ENCODE data around the gene PCGF3.
"Not testable (repeated sequence)": the region's sequence is repeated elsewhere in the genome, so short reads cannot be mapped to it uniquely, and the experiment has no call there.

Gene PCGF3

DNA sequence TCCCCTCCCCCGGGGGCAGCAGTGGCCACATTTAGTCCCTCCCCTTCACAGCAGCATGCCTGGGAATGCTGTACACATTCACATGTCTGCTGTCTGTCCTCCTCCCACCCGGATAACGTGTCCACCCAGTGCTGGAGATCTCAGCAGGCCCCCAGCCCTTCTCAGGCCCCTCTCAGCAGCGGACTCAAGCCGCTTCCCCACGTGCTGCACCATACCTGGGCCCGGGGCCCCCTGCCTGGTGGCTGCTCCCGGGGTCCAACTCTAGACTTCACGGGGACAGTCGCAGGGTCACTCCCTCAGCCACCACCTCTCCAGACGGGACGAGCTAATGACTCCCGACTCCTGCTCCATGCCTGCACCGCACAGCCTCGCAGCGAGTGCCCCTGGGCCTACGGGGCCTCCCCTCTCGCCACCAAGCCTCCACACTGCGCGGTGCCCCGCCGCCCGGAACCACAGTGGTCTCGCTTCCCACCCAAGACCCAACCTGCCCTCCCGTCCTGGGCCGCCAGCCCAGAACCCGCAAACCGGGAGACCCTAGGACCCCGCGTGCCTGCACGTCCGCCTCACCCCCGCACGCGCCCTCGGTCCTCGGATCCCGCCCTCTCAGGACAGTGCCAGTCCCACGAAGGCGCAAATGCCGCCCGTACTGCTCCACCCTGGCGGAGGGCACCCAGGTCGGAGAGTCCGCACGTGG is 1.3 kb upstream of the PCGF3 start:
- no peak for DNase-seq (ENCODE audit: low read depth in 2 of 2)

DNA sequence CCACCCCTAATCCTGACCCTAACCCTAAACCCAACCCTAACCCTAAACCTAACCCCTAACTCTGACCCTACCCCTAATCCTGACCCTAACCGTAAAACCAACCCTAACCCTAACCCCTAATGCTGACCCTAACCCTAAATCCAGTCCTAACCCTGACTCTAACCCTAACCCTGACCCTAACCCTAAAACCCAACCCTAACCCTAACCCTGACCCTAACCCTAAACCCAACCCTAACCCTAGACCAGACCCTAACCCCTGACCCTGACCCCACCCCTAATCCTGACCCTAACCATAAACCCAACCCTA is 708 bp upstream of the PCGF3 start:
- no peak for DNase-seq (ENCODE audit: low read depth in 2 of 2)

DNA sequence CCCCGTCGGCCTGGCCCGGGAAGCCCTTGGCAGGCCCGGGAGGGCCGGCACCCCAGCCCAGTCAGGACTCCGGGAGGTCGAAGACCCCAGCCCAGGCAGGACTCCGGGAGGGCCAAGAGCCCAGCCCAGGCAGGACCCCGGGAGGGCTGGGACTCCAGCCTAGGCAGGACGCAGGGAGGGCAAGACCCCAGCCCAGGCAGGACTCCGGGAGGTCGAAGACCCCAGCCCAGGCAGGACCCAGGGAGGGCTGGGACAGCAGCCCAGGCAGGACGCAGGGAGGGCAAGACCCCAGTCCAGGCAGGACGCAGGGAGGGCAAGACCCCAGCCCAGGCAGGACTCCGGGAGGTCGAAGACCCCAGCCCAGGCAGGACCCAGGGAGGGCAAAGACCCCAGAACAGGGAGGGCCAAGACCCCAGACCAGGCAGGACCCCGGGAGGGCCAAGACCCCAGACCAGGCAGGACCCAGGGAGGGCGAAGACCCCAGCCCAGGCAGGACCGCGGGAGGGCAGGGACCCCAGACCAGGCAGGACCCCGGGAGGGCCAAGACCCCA is 526 bp downstream of the PCGF3 start:
- not testable (repeated sequence) for DNase-seq (ENCODE audit: low read depth in 2 of 2)

DNA sequence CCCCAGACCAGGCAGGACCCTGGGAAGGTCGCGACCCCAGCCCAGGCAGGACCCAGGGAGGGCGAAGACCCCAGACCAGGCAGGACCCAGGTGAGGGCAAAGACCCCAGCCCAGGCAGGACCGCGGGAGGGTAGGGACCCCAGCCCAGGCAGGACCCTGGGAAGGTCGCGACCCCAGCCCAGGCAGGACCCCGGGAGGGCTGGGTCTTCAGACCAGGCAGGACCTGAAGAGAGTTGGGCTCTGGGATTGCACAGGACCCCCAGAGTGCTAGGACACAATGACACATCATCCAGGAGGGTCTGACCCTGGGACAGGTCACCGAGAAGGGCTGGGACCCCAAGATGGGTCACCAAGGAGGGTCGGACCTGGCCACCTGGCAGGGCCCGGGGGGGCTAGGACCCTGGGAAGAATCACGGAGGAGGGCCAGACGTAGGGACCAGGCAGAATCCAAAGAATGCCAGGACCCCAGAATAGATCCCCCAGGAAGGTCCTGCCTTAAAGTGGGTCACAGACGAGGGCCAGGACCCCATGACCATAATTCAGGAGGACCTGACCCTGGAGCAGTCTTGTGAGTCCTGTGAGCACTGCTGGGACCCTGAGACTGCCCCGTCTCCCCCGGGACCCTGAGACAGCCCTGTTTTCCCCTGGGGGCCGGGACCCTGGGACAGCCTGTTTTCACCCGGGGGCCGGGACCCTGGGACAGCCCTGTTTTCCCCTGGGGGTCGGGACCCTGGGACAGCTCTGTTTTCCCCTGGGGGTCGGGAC is 1.4 kb downstream of the PCGF3 start:
- no peak for DNase-seq (ENCODE audit: low read depth in 2 of 2)

DNA sequence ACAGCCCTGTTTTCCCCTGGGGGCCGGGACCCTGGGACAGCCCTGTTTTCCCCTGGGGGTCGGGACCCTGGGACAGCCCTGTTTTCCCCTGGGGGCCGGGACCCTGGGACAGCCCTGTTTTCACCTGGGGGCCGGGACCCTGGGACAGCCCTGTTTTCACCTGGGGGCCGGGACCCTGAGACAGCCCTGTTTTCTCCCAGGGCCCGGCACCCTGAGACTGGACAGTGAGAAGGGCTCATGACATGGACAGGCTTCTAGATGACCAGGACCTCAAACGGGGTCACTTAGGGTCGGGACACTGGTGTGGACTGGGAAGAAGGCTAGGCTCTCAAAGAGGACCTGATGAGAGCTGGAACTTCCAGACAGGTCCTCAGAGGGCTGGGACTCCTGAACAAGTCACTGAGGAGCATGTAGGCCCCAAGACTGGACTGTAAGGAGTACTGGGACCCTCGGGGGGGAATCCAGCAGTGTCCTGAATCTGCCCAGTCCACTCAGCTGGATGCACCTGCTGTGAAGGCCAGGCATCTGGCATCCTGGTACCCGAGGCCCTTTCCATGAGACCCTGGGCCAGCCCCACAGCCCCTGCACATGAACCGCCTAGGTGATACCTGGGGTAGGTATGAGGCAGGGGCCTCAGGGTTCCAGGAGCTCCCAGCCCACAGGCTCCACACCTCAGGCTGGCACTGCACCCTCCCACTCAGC is 2.4 kb downstream of the PCGF3 start:
- DNase-seq (ENCODE audit: low read depth in 2 of 2): no peak

DNA sequence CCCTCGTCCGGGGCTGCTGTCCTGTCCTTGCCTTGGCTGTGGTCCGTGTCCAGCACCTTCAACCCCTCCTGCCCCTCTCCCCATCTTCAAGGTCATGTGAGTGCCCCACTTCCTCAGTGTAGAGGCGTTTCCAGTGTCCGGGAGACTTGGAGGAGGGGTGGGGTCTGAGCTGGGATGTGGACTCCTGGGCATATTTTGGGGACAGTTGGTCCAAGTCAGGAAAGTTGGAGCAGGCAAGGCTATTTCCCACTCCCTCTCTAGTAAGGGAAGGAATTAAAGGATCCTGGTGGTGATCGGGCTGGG is 3.0 kb downstream of the PCGF3 start:
- DNase-seq (ENCODE audit: low read depth in 2 of 2): no peak

DNA sequence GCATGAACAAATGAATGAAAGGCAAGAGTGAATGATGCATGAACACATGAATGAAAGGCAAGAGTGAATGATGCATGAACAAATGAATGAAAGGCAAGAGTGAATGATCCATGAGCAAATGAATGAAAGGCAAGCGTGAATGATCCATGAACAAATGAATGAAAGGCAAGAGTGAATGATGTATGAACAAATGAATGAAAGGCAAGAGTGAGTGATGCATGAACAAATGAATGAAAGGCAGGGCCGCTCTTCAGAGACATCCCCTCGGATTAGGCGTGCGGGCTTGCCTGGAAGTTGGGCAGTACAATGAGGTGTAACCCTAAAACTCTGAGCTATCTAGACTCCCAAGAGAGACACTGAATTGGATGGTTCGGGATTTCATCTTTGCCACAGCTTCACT is 3.7 kb downstream of the PCGF3 start:
- DNase-seq (ENCODE audit: low read depth in 2 of 2): no peak

DNA sequence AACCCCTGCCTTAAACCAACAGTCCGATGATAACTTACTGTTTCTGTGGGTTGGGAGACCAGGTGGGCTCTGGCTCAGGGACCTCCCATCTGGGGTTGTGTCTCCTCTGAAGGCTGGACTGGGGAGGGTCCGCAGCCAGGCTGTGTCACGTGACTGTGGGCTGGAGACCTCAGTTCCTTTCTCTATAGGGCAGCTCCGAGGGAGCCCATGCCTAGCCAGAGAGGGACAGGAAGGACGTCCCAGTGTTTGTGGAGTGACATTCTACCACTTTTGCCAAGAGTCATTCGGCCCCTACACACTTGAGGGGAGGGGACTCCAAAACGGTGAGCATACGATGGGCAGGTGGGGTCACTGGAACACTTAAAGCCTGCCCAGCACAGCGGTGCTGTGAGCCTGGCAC is 4.5 kb downstream of the PCGF3 start:
- DNase-seq (ENCODE audit: low read depth in 2 of 2): no peak

DNA sequence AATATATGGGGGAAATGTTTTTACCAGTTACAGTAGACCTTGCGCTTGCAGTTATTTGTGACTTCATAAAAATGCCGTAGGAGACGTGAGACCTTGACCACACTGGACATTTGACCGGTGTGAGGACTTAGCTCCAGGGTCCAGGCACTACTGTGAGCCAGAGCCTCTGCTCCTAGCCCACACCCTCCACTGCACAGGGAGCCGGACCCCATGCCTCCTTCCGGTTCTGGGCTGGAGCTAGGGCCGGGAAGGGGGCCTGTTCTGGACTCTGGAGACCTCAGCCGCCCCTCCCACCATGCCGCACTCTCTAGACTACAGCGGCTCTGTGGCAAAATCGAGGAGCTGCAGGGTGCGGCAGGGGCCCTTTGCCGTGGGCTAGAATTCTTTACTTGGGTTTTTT is 5.3 kb downstream of the PCGF3 start:
- DNase-seq (ENCODE audit: low read depth in 2 of 2): no peak

DNA sequence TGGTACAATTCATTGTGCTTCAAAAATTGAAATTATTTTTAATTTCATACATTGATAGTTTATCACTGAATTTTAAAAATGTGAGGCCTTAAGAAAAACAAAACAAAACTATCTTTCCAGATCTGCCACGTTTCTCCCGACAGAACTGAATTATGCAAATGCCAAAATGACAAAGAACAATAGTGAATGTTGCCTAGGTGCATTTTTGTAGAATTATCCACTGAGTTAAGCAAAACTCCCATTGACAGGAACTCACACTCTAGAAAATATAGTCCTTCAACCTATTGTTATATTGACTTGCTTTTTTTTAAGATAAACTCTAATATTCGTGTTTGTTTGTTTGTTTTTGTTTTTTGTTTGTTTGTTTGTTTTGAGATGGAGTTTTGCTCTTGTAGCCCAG is 6.5 kb downstream of the PCGF3 start:
- no peak for DNase-seq (ENCODE audit: low read depth in 2 of 2)

DNA sequence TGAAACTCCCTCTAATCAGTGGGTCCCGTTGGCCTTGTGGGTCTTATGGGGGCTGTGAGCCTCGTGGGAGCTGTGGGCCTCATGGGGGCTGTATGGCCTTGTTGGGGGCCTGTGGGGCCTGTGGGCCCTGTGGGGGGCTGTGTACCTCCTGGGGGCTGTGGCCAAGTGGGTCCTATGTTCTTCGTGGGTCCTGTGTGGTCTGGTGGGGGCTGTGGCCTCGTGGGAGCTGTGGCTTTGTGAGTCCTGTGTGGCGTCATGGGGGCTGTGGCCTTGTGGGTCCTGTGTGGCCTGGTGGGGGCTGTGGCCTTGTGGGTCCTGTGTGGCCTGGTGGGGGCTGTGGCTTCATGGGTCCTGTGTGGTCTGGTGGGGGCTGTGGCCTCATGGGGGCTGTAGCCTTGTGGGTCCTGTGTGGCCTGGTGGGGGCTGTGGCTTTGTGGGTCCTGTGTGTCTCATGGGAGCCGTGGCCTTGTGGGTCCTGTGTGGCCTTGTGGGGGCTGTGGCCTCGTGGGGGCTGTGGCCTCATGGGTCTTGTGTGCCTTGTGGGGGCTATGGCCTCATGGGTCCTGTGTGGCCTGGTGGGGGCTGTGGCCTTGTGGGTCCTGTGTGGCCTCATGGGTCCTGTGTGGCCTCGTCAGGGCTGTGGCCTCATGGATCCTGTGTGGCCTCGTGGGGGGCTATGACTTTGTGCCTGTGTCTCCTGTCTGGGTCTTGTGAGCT is 7.4 kb downstream of the PCGF3 start:
- no peak for DNase-seq (ENCODE audit: low read depth in 2 of 2)

DNA sequence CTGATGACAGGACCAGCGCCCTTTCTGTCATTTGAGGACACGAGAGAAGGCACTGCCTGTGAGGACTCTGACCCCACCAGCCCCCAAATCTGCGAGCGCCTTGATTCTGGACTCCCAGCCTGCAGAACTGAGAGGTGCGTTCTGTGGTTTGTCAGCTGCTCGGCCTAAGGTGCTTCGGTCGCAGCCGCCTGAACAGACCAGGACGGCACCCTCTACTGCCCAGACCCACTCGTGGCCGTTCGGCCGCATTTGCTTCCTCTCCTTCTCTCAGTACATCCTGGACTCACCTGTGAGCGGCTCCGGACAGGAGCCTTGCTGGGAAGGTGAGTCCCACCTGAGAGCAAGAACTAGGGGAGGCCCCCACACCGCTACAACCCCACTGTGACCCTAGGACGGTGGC is 8.5 kb downstream of the PCGF3 start:
- DNase-seq (ENCODE audit: low read depth in 2 of 2): no peak

DNA sequence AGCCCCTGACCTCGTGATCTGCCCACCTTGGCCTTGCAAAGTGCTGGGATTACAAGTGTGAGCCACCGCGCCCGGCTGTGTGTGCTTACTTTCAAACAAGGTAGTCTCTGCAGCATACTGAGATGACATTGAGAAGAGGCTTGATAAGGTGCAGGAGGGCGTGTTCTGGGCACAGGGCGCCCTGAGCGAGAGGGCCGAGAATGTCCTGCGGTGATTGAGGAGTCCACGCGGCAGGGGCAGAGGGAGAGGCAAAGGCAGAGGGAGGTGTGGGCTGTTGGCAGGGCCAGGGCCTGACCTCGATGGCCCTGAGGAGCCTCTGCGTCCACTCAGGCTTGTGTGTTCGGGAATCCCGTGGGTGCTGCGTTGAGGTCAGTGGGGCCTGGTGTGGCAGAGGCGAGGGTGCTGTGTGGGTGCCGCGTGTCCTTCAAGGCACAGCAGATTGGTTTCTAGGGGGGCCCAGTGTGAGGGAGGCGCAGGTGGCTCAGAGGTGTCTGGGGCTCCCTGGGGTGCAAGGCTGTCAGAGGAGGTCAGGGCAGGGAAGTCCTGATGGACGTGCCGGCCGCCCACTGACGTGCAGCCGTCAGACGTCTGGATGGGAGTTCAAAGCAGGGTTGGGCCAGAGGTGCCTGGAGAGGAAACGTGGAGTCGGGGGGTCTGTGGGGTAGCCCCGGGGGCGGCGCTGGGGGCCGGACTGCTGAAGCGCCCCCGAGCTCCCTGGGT is 12.1 kb downstream of the PCGF3 start:
- no peak for DNase-seq (ENCODE audit: low read depth in 2 of 2)

DNA sequence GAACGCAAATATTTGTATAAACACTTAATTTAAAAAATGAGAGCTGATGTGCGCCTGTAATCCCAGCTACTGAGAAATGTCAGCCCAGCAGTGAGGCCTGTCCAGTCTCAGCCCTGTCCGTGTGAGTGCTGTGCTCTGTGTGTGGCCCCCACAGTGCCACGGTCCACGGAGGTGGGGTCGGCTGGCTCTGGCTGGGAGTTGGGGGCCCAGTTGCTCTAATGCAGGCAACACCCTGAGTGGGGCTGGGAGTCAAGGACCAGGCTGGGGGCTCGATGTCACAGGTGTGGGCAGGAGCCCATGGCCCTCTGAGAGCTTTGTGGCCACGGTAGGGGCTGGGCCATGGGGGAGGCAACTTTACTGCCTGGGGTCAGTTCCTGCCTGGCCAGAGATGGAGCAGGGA is 12.8 kb downstream of the PCGF3 start:
- DNase-seq (ENCODE audit: low read depth in 2 of 2): no peak

DNA sequence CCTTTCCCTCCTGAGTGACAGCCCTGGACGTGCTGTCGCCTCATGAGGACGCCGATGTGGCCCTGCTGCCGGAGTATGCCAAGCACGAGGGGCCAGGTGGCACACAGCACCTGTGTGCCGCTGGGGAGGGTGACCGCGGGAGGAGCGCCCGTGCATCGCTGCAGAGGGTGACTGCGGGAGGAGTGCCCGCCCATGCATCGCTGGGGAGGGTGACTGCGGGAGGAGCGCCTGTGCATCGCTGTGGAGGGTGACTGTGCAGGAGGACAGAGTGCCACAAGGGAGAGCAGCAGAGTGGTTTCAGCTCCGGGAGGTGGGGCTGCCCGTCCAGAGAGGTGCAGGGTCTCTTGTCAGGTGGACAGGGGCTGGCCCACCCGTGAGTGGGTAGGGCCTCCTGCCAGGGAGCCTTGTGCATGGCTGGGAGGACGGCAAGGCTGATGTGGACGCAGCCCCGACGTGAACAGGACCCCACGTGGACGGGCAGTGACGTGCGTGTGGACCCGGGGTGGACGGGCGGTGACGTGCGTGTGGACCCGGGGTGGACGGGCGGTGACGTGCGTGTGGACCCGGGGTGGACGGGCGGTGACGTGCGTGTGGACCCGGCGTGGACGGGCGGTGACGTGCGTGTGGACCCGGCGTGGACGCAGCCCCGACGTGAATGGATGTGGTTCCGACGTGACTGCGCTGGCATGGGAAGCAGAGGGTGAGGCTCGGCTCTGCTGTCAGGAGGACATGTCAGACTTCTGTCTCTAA is 14.7 kb downstream of the PCGF3 start:
- no peak for DNase-seq (ENCODE audit: low read depth in 2 of 2)

DNA sequence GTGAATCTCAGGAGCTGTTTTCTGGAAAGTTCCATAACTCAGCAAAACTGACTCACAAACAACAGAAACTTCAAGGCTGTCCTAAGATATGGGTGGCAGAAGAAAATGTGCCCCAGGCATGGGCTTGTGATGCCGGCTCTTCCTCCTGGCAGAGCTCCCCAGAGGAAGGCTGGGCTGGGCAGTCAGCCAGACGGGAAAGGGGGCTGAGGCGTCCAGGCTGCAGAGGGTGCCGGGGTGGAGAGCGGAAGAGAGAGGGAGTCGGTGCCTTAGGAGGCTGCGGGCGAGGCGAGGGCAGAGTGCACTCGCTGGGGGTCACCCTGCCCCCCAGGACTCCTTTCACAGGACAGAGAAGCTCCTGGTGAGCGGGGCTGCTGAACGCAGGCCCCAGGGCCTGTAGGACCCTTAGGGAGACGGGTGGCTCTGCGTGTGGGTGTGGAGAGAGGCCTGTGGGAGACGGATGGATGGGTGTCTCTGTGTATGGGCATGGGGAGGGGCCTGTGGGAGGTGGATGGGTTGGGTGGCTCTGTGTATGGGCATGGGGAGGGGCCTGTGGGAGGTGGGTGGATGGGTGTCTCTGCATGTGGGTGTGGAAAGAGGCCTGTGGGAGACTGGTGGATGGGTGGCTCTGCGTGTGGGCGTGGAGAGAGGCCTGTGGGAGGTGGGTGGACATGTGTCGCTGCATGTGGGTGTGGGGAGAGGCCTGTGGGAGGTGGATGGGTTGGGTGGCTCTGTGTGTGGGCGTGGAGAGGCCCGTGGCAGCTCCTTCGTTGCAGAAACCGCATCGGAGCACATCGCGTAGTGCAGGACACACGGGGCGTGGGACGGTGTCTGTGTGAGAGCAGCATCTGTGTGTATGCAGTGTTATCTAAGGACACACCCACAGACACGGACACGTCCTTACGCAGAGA is 15.9 kb downstream of the PCGF3 start:
- no peak for DNase-seq (ENCODE audit: low read depth in 2 of 2)

DNA sequence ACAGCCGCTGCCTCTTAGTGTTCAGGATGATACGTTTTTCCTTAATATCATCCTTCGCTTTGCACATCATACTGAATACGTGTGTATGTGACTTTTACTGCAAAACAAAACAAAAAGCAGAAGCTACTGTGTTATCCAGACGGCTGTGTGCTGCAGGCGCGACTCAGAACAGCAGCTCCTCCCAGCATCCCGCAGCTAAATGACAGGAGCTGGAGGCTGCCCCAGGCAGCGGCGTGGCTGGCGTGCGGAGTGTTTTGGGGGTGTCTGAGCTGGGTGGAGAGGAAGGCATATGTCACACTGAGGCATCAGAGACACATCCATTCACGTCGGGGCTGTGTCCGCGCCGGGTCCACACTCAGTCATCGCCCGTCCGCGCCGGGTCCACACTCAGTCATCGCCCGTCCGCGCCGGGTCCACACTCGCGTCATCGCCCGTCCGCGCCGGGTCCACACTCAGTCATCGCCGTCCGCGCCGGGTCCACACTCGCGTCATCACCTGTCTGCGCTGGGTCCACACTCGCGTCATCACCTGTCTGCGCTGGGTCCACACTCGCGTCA is 16.6 kb downstream of the PCGF3 start:
- no peak for DNase-seq (ENCODE audit: low read depth in 2 of 2)

DNA sequence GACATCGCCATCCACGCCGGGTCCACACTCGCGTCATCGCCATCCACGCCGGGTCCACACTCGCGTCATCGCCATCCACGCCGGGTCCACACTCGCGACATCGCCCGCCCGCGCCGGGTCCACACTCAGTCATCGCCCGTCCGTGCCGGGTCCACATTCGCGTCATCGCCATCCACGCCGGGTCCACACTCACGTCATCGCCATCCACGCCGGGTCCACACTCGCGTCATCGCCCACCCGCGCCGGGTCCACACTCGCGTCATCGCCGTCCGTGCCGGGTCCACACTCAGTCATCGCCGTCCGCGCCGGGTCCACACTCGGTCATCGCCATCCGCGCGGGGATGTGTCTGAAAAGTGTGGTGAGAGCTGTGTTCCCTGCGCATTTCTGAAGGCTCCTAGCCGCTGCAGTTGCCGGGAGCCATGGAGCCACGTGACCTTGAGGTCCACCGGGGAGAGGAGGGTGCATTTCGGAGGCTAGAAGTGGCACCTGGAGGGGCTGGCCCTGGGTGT is 17.3 kb downstream of the PCGF3 start:
- no peak for DNase-seq (ENCODE audit: low read depth in 2 of 2)

DNA sequence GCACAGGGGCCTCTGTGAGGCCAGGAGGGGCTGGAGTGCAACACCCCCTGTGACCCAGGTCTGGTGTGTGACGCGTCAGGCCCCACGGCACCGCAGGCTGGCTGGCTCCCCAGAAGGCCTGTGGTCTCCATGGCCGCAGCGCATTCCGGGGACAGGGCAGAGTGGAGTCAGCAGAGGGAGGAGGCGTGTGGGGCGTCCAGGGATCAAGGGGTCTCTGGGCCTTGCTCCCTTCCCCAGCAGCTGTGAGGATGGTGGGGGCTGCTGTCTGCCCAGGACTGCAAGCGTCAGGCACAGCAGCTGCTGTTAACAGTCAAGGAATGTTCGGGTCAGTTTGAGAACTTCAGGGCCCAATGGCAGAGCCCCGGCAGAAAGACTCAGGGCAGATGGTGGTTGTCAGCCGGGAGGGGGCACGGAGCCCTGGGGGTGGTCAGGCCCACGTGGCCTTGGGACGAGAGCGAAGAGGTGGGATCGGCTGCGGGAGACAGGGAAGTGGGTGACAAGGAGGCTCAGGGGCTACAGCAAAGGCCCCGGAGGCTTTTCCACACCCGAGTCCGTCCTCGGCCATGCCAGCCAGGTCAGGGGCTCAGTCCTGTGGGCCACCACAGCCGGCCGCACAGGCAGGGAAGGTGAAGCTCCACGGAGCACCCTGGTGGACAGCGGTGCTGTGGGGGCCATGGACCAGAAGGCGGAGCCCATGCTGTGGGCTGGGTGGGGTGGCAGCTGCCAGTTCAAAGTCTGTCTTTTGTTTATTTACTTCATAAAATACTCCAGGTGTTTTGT is 18.3 kb downstream of the PCGF3 start:
- no peak for DNase-seq (ENCODE audit: low read depth in 2 of 2)

All from stimulated activated CD4-positive, alpha-beta T cell treated with anti-CD3 and anti-CD28 coated beads, Interleukin-4, amount 100 ng/mL, for 48 hours (primary cell).